Progenitor cell of endocrine pancreas (in vitro differentiated cells): ENCODE data around the gene PSPH. TPM values are rescaled to one million over a fixed set of nuclear protein-coding genes. Genes with fewer than 3 reads are reported as not detected.
"Not testable (repeated sequence)": the region's sequence is repeated elsewhere in the genome, so short reads cannot be mapped to it uniquely, and the experiment has no call there.

Experiments used
- DNase-seq: peaks from one replicate; pipeline ENCODE4 v3.0.0; 2021; ENCODE audit warnings: low spot score; ENCODE audit not compliant: unreplicated experiment
- H3K27ac Mint-ChIP-seq: 2 replicates; pipeline ENCODE4 v1.8.0; 2021; ENCODE audit warnings: mild to moderate bottlenecking, moderate library complexity, mixed read lengths
- H3K27me3 Mint-ChIP-seq: 2 replicates; pipeline ENCODE4 v1.8.0; 2021; ENCODE audit warnings: mixed read lengths
- H3K36me3 Mint-ChIP-seq: 2 replicates; pipeline ENCODE4 v1.8.0; 2022; ENCODE audit warnings: mixed read lengths; ENCODE audit not compliant: insufficient read depth
- H3K4me1 Mint-ChIP-seq: 2 replicates; pipeline ENCODE4 v1.8.0; 2021; ENCODE audit warnings: low read depth, mixed read lengths
- H3K4me3 Mint-ChIP-seq: 2 replicates; pipeline ENCODE4 v1.8.0; 2021; ENCODE audit warnings: low read depth, mild to moderate bottlenecking, moderate library complexity, mixed read lengths
- H3K9me3 Mint-ChIP-seq: 2 replicates; pipeline ENCODE4 v1.8.0; 2021; ENCODE audit warnings: low read depth, mixed read lengths
- CTCF ChIP-seq: fragments of 200-600 bp; sonication (generic); IDR thresholded peaks from one replicate; pipeline ENCODE4 v1.5.0; 2021; ENCODE audit warnings: antibody characterized with exemption, mild to moderate bottlenecking; ENCODE audit not compliant: unreplicated experiment
- total RNA-seq: library from RNA; stranded (reverse); gene quantifications from 2 replicates; pipeline ENCODE4 v1.2.1, GENCODE V29; 2021

Gene PSPH
- total RNA-seq, 1 donor from 2014 or later = 36.6 TPM

- no peaks in the 10 kb centered on the region for H3K9me3 Mint-ChIP-seq
- no peak for TF ChIP-seq CTCF
- no peak for DNase-seq
- H3K36me3 Mint-ChIP-seq = peaks cover 3% of the 10 kb centered on the region
- no peak overlapping the region for H3K4me3 Mint-ChIP-seq
- H3K4me1 Mint-ChIP-seq = no peaks in the 10 kb centered on the region
- H3K27ac Mint-ChIP-seq = no peak overlapping the region
- H3K27me3 Mint-ChIP-seq = no peaks in the 10 kb centered on the region
Observed at GRCh38 chr7:56091591-56091990, 40.3 kb upstream of the PSPH start.

- H3K9me3 Mint-ChIP-seq = no peaks in the 10 kb centered on the region
- no peak overlapping the region for H3K27ac Mint-ChIP-seq
- no peaks in the 10 kb centered on the region for H3K4me1 Mint-ChIP-seq
- DNase-seq = no peak
- H3K4me3 Mint-ChIP-seq = no peak overlapping the region
- H3K36me3 Mint-ChIP-seq = peaks cover 3% of the 10 kb centered on the region
- no peak for TF ChIP-seq CTCF
- H3K27me3 Mint-ChIP-seq = no peaks in the 10 kb centered on the region
Observed at GRCh38 chr7:56087445-56087844, 36.2 kb upstream of the PSPH start.

GRCh38 chr7:56086761-56087160, 35.5 kb upstream of the PSPH start:
- Mint-ChIP-seq H3K36me3 (peaks cover 3% of the 10 kb centered on the region), H3K4me3 (no peak overlapping the region), H3K27ac (no peak overlapping the region), H3K27me3 (no peaks in the 10 kb centered on the region), H3K9me3 (no peaks in the 10 kb centered on the region), H3K4me1 (no peaks in the 10 kb centered on the region)
- TF ChIP-seq CTCF = no peak
- no peak for DNase-seq

GRCh38 chr7:56083150-56083785, 32.0 kb upstream of the PSPH start:
- H3K27ac Mint-ChIP-seq = peak overlapping the region; percentile 68
- no peak for TF ChIP-seq CTCF
- no peak for DNase-seq
- peaks cover 6% of the 10 kb centered on the region for H3K36me3 Mint-ChIP-seq
- no peaks in the 10 kb centered on the region for H3K9me3 Mint-ChIP-seq
- no peaks in the 10 kb centered on the region for H3K27me3 Mint-ChIP-seq
- H3K4me1 Mint-ChIP-seq = no peaks in the 10 kb centered on the region
- H3K4me3 Mint-ChIP-seq = no peak overlapping the region

- no peak overlapping the region for H3K4me3 Mint-ChIP-seq
- no peak for DNase-seq
- no peak overlapping the region for H3K27ac Mint-ChIP-seq
- peaks cover 6% of the 10 kb centered on the region for H3K36me3 Mint-ChIP-seq
- no peak for TF ChIP-seq CTCF
- no peaks in the 10 kb centered on the region for H3K27me3 Mint-ChIP-seq
- H3K9me3 Mint-ChIP-seq = no peaks in the 10 kb centered on the region
- no peaks in the 10 kb centered on the region for H3K4me1 Mint-ChIP-seq
Observed at GRCh38 chr7:56081626-56082340, 30.5 kb upstream of the PSPH start.

GRCh38 chr7:56080726-56081435, 29.6 kb upstream of the PSPH start:
- DNase-seq, H3K4me1 Mint-ChIP-seq, H3K9me3 Mint-ChIP-seq, H3K36me3 Mint-ChIP-seq, H3K4me3 Mint-ChIP-seq, H3K27ac Mint-ChIP-seq, H3K27me3 Mint-ChIP-seq: not testable (repeated sequence)
